ENCODE measurements around the gene WDPCP. TPM values are rescaled to one million over a fixed set of nuclear protein-coding genes. Genes with fewer than 3 reads are reported as not detected.

Gene WDPCP
- polyA plus RNA-seq, 1 donor from 2014 or later: 8.9 TPM

DNA sequence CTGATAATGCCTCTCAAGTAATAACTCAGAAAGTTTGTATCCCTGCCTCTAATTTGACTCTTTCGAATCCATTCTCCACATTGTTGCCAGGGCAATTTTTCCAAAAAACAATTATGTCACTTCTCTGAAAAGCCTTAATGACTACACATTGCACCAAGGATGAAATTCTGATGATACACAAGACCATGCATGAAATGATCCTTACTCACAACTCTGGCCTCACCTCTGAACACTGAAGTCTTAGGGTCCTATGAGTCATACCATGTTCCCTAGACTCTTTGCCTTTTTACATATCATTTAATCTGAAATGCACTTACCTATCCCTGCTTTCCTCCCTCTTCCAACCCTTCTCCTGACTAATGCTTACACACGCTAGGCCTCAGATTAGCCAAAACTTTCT is 51.0 kb downstream of the WDPCP start:
- no peak overlapping the region for H2AFZ ChIP-seq (ENCODE audit: low read depth, low read length)
- H3K27ac ChIP-seq (ENCODE audit: low read length): no peak overlapping the region

DNA sequence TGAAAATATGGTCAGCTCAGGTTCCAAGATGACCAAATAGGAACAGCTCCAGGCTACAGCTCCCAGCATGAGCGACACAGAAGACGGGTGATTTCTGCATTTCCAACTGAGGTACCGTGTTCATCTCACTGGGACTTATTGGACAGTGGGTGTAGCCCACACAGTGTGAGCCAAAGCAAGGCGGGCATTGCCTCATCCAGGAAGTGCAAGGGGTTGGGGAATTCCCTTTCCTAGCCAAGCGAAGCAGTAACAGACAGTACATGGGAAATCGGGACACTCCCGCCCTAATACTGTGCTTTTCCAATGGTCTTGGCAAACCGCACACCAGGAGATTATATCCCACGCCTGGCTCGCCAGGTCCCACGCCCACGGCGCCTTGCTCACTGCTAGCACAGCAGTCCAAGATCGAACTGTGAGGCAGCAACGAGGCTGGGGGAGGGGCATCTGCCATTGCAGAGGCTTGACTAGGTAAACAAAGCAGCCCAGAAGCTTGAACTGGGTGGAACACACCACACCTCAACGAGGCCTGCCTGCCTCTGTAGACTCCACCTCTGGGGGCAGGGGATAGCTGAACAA is 57.5 kb downstream of the WDPCP start:
- no peak overlapping the region for H3K9ac ChIP-seq (ENCODE audit: low read length)
- H3K36me3 ChIP-seq (ENCODE audit: insufficient read depth, low read length): no peaks in the 10 kb centered on the region
- H4K20me1 ChIP-seq (ENCODE audit: insufficient read depth): no peaks in the 10 kb centered on the region
- no peaks in the 10 kb centered on the region for H3K9me3 ChIP-seq (ENCODE audit: low read length)
- H3K27me3 ChIP-seq (ENCODE audit: insufficient read depth, low read depth, low read length): no peaks in the 10 kb centered on the region
- no peak overlapping the region for H3K27ac ChIP-seq (ENCODE audit: low read length)
- no peaks in the 10 kb centered on the region for H3K79me2 ChIP-seq (replicated peaks; ENCODE audit: insufficient read depth, low read length)
- no peaks in the 10 kb centered on the region for H3K9me2 ChIP-seq (ENCODE audit: insufficient read depth, low read length)
- H3K4me3 ChIP-seq (ENCODE audit: low read length): no peak overlapping the region
- no peaks in the 10 kb centered on the region for H3F3A ChIP-seq (ENCODE audit: insufficient read depth, low read length, poor library complexity, severe bottlenecking)
- TF ChIP-seq RAD21 (conservative IDR thresholded peaks at IDR 0.05): no peak
- TF ChIP-seq EZH2 (IDR thresholded peaks at IDR 0.05; ENCODE audit: borderline replicate concordance, insufficient read depth, low read length, poor library complexity, severe bottlenecking): no peak
- no peak for TF ChIP-seq EP300 (conservative IDR thresholded peaks at IDR 0.05; ENCODE audit: poor library complexity, severe bottlenecking)
- no peak for TF ChIP-seq MXI1 (conservative IDR thresholded peaks at IDR 0.05; ENCODE audit: poor library complexity, severe bottlenecking)
- TF ChIP-seq POLR2AphosphoS5 (IDR thresholded peaks at IDR 0.05): no peak
- TF ChIP-seq TAF1 (IDR thresholded peaks at IDR 0.05; ENCODE audit: low read depth): no peak
- no peak for TF ChIP-seq SMC3 (conservative IDR thresholded peaks at IDR 0.05; ENCODE audit: poor library complexity)
- TF ChIP-seq, protein P1, sequence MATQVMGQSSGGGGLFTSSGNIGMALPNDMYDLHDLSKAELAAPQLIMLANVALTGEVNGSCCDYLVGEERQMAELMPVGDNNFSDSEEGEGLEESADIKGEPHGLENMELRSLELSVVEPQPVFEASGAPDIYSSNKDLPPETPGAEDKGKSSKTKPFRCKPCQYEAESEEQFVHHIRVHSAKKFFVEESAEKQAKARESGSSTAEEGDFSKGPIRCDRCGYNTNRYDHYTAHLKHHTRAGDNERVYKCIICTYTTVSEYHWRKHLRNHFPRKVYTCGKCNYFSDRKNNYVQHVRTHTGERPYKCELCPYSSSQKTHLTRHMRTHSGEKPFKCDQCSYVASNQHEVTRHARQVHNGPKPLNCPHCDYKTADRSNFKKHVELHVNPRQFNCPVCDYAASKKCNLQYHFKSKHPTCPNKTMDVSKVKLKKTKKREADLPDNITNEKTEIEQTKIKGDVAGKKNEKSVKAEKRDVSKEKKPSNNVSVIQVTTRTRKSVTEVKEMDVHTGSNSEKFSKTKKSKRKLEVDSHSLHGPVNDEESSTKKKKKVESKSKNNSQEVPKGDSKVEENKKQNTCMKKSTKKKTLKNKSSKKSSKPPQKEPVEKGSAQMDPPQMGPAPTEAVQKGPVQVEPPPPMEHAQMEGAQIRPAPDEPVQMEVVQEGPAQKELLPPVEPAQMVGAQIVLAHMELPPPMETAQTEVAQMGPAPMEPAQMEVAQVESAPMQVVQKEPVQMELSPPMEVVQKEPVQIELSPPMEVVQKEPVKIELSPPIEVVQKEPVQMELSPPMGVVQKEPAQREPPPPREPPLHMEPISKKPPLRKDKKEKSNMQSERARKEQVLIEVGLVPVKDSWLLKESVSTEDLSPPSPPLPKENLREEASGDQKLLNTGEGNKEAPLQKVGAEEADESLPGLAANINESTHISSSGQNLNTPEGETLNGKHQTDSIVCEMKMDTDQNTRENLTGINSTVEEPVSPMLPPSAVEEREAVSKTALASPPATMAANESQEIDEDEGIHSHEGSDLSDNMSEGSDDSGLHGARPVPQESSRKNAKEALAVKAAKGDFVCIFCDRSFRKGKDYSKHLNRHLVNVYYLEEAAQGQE (IDR thresholded peaks at IDR 0.05; ENCODE audit: borderline replicate concordance): no peak
- TF ChIP-seq, protein P2, sequence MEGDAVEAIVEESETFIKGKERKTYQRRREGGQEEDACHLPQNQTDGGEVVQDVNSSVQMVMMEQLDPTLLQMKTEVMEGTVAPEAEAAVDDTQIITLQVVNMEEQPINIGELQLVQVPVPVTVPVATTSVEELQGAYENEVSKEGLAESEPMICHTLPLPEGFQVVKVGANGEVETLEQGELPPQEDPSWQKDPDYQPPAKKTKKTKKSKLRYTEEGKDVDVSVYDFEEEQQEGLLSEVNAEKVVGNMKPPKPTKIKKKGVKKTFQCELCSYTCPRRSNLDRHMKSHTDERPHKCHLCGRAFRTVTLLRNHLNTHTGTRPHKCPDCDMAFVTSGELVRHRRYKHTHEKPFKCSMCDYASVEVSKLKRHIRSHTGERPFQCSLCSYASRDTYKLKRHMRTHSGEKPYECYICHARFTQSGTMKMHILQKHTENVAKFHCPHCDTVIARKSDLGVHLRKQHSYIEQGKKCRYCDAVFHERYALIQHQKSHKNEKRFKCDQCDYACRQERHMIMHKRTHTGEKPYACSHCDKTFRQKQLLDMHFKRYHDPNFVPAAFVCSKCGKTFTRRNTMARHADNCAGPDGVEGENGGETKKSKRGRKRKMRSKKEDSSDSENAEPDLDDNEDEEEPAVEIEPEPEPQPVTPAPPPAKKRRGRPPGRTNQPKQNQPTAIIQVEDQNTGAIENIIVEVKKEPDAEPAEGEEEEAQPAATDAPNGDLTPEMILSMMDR (IDR thresholded peaks at IDR 0.05; ENCODE audit: poor library complexity, severe bottlenecking): no peak
- no peak overlapping the region for H3K4me2 ChIP-seq (ENCODE audit: low read length)
- H2AFZ ChIP-seq (ENCODE audit: low read depth, low read length): no peak overlapping the region

More for the DNA sequence above, 51.0 kb downstream of the WDPCP start:
- Histone ChIP-seq H3K27me3 (ENCODE audit: insufficient read depth, low read depth, low read length) (no peaks in the 10 kb centered on the region), H3K79me2 (replicated peaks; ENCODE audit: insufficient read depth, low read length) (no peaks in the 10 kb centered on the region), H3K4me2 (ENCODE audit: low read length) (no peak overlapping the region), H3K9me2 (ENCODE audit: insufficient read depth, low read length) (no peaks in the 10 kb centered on the region), H4K20me1 (ENCODE audit: insufficient read depth) (no peaks in the 10 kb centered on the region), H3K36me3 (ENCODE audit: insufficient read depth, low read length) (no peaks in the 10 kb centered on the region), H3K9ac (ENCODE audit: low read length) (no peak overlapping the region), H3K9me3 (ENCODE audit: low read length) (no peaks in the 10 kb centered on the region), H3F3A (ENCODE audit: insufficient read depth, low read length, poor library complexity, severe bottlenecking) (no peaks in the 10 kb centered on the region), H3K4me3 (ENCODE audit: low read length) (no peak overlapping the region)
- TF ChIP-seq EZH2 (IDR thresholded peaks at IDR 0.05; ENCODE audit: borderline replicate concordance, insufficient read depth, low read length, poor library complexity, severe bottlenecking) (no peak), MXI1 (conservative IDR thresholded peaks at IDR 0.05; ENCODE audit: poor library complexity, severe bottlenecking) (no peak), TAF1 (IDR thresholded peaks at IDR 0.05; ENCODE audit: low read depth) (no peak), POLR2AphosphoS5 (IDR thresholded peaks at IDR 0.05) (no peak)

Measured in neural cell (in vitro differentiated cells).